Measurements from ENCODE around the gene ZNF805. TPM values are rescaled to one million over a fixed set of nuclear protein-coding genes. Genes with fewer than 3 reads are reported as not detected.
A peak's percentile ranks its signal among the peaks of the same experiment; 100 is the strongest.

The ZNF805 gene
- total and polyA plus RNA-seq, 9 donors, result 1.7 to 27.8 (median 17.1) TPM

- WGBS, 3 donors, result 0% methylated on average over 57 to 71 of the region's 71 CpGs
- H3K27ac ChIP-seq, result peak within 1 kb of the TSS; percentile 91 to 96
- H3K9me3 ChIP-seq, result peaks cover 0 to 13% of the 10 kb centered on the region in 2 donors
- intact Hi-C loops (cut with DNase I), result loop anchor here in 2 of 4 donors (5.0 kb wide), 2 partner anchors 38 to 82 kb away; partner anchors contain the start of genes TRAPPC2B (in 1 of the 2), ZNF547 (in 1 of the 2) and ZNF805 (in 1 of the 2)
- peaks cover 4% of the 10 kb centered on the region for H3K4me1 ChIP-seq (ENCODE audit: insufficient read depth)
- no peaks in the 10 kb centered on the region for H3K36me3 ChIP-seq
- H3K27me3 ChIP-seq, result no peaks in the 10 kb centered on the region
- peak; percentile 59 for TF ChIP-seq POLR2A (IDR thresholded peaks at IDR 0.05)
- no peak for TF ChIP-seq EP300 (IDR thresholded peaks at IDR 0.05)
- TF ChIP-seq, protein P1, sequence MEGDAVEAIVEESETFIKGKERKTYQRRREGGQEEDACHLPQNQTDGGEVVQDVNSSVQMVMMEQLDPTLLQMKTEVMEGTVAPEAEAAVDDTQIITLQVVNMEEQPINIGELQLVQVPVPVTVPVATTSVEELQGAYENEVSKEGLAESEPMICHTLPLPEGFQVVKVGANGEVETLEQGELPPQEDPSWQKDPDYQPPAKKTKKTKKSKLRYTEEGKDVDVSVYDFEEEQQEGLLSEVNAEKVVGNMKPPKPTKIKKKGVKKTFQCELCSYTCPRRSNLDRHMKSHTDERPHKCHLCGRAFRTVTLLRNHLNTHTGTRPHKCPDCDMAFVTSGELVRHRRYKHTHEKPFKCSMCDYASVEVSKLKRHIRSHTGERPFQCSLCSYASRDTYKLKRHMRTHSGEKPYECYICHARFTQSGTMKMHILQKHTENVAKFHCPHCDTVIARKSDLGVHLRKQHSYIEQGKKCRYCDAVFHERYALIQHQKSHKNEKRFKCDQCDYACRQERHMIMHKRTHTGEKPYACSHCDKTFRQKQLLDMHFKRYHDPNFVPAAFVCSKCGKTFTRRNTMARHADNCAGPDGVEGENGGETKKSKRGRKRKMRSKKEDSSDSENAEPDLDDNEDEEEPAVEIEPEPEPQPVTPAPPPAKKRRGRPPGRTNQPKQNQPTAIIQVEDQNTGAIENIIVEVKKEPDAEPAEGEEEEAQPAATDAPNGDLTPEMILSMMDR (IDR thresholded peaks at IDR 0.05), result peak in 1 of 3 donors; percentile 12
- peak within 1 kb of the TSS; percentile 99 for H3K4me3 ChIP-seq
- DNase-seq, result peak; percentile 96 to 98 (median 98)
Observed at GRCh38 chr19:57280165-57280961, 39.9 kb downstream of the ZNF805 start, which contains the start of gene ZNF460. TSS of gene ZNF460 (plus strand) at chr19:57280485. CDS start at chr19:57280807, 322 bp downstream.

DNA sequence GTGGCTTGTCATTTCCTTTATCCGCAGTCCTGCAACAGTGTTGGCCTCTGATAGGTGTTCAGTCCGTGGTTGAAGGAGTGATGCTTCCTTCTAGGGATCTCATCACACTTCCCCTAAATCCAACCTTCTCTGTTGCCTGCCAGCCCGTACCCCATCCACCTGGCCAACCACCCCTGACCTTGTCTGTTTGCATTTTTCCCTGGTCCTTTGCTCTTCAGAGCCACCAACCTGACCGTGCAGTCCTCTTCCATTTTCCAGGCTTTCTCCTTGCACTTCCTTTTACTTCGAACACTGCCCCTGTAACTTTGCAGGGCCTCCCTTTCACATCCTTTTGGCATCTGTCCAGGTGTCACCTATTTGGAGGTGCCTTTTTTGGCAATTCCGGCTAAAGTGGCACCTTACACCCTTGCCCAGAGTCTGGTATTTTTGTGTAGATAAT, 40.5 kb downstream of the ZNF805 start:
- Histone ChIP-seq H3K36me3 (no peaks in the 10 kb centered on the region), H3K4me1 (ENCODE audit: insufficient read depth) (peaks cover 4% of the 10 kb centered on the region), H3K4me3 (peak overlapping the region; percentile 99), H3K27ac (peak overlapping the region; percentile 91 to 96), H3K9me3 (peaks cover 0 to 20% of the 10 kb centered on the region in 2 donors), H3K27me3 (no peaks in the 10 kb centered on the region)
- intact Hi-C loops (cut with DNase I), result loop anchor here in 2 of 4 donors (5.0 kb wide), 2 partner anchors 39 to 81 kb away; partner anchors contain the start of genes TRAPPC2B (in 1 of the 2), ZNF547 (in 1 of the 2) and ZNF805 (in 1 of the 2)
- peak in 1 of 5 donors; percentile 31 for DNase-seq
- TF ChIP-seq, protein P1 (IDR thresholded peaks at IDR 0.05), result no peak
- TF ChIP-seq POLR2A (IDR thresholded peaks at IDR 0.05) (no peak), EP300 (IDR thresholded peaks at IDR 0.05) (no peak)
- 2 to 5% (median 3%) methylated on average over 6 of the region's 6 CpGs for WGBS, 3 donors

GRCh38 chr19:57282011-57282643, 41.7 kb downstream of the ZNF805 start:
- H3K4me1 ChIP-seq (ENCODE audit: insufficient read depth), result peaks cover 4% of the 10 kb centered on the region
- intact Hi-C loops (cut with DNase I), result loop anchor here in 2 of 4 donors (5.0 kb wide), 2 partner anchors 40 to 80 kb away; partner anchors contain the start of genes TRAPPC2B (in 1 of the 2), ZNF547 (in 1 of the 2) and ZNF805 (in 1 of the 2)
- peaks cover 2 to 30% of the 10 kb centered on the region in 2 donors for H3K9me3 ChIP-seq
- no peak for DNase-seq
- peaks cover under 1% of the 10 kb centered on the region for H3K36me3 ChIP-seq
- TF ChIP-seq EP300 (IDR thresholded peaks at IDR 0.05) (no peak), POLR2A (IDR thresholded peaks at IDR 0.05) (no peak)
- TF ChIP-seq, protein P1 (IDR thresholded peaks at IDR 0.05), result no peak
- no peak overlapping the region for H3K27ac ChIP-seq
- WGBS, 3 donors, result 78 to 82% (median 79%) methylated on average over 5 of the region's 5 CpGs
- no peaks in the 10 kb centered on the region for H3K27me3 ChIP-seq
- H3K4me3 ChIP-seq, result no peak overlapping the region

- Histone ChIP-seq H3K4me3 (no peak overlapping the region), H3K36me3 (peaks cover 27% of the 10 kb centered on the region), H3K27ac (no peak overlapping the region), H3K27me3 (no peaks in the 10 kb centered on the region), H3K4me1 (ENCODE audit: insufficient read depth) (no peaks in the 10 kb centered on the region), H3K9me3 (peaks cover 12 to 85% of the 10 kb centered on the region in 2 donors)
- WGBS, 3 donors, result 93 to 96% (median 95%) methylated on average over 4 of the region's 4 CpGs
- TF ChIP-seq POLR2A (IDR thresholded peaks at IDR 0.05) (no peak), EP300 (IDR thresholded peaks at IDR 0.05) (no peak)
- TF ChIP-seq, protein P1 (IDR thresholded peaks at IDR 0.05), result no peak
- no peak for DNase-seq
- intact Hi-C loops (cut with DNase I), result no loop called here
Observed at GRCh38 chr19:57288373-57288772, 47.9 kb downstream of the ZNF805 start.

Measured in ovary (tissue), 9 donors.